ENCODE measurements around the gene IGF1R. TPM values are rescaled to one million over a fixed set of nuclear protein-coding genes. Genes with fewer than 3 reads are reported as not detected.

Gene IGF1R
- total and polyA plus RNA-seq, 2 of the 13 experiments (the other 11 are each of a cell fraction or from before 2014, with no cell fraction given), result 15.9 to 18.4 TPM

DNA sequence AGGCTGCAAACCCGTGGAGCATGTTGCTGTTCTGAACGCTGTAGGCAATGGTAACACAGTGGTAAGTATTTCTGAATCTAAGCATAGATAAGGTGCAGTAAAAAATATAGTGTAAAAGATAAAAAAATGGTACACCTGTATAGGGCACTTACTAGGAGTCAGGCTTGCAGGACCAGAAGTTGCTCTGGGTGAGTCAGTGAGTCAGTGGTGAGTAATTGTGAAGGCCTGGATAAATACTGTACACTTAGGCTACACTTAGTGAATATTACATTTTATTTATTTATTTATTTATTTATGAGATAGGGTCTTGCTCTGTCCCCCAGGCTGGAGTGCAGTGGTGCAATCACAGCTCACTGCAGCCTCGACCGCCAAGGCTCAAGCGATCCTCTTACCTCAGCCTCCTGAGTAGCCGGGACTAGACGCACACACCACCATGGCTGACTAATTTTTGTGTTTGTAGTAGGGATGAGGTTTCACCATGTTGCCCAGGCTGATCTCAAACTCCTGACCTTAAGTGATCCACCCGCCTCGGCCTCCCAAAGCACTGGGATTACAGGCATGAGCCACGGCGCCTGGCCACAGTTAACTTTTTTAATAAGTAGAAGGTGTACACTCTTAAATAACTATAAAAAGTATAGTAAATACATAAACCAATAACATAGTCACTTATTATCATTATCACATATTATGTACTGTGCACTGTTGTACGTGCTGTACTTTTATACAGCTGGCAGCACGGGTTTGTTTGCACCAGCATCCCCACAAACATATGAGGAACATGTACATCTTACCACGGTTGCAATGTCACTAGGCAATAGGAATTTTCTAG is 155.1 kb downstream of the IGF1R start:
- Histone ChIP-seq H3K4me1 (ENCODE audit: insufficient read depth, low read length) (peaks cover 55% of the 10 kb centered on the region), H3K4me3 (replicated peaks in 1 of 3; ENCODE audit: insufficient read depth in 1 of 3, low read depth in 2 of 3, low read length in 3 of 3) (no peak overlapping the region), H3K9me3 (ENCODE audit: low read length) (no peaks in the 10 kb centered on the region), H3K79me2 (ENCODE audit: insufficient read depth, low read length) (peaks cover 80% of the 10 kb centered on the region), H3K27me3 (ENCODE audit: control insufficient read depth in 1 of 2, insufficient read depth in 2 of 2, low read length in 2 of 2) (no peaks in the 10 kb centered on the region), H3K27ac (ENCODE audit: extremely low read length, insufficient read depth, low read length) (no peak overlapping the region), H3K9ac (ENCODE audit: insufficient read depth, low read depth, low read length) (no peak overlapping the region), H3K4me2 (ENCODE audit: low read depth, low read length) (no peak overlapping the region), H3K36me3 (replicated peaks in 1 of 2; ENCODE audit: control insufficient read depth in 1 of 2, insufficient read depth in 2 of 2, low read length in 2 of 2) (peaks cover 0 to 3% of the 10 kb centered on the region in 2 experiments; a peak in 1 of 5 replicates), H4K20me1 (ENCODE audit: insufficient read depth, low read length) (peaks cover 80% of the 10 kb centered on the region), H2AFZ (ENCODE audit: low read length) (no peak overlapping the region)
- ATAC-seq (no peak), FAIRE-seq (no peak), DNase-seq (ENCODE audit: low spot score) (no peak)
- BruUV-seq (replicated peaks), result no TSS peak
- no peak for TF ChIP-seq ZNF550 (CRISPR knock-in tag; IDR thresholded peaks at IDR 0.05; ENCODE audit: borderline replicate concordance)
- no peak for TF ChIP-seq YEATS4 (CRISPR knock-in tag; IDR thresholded peaks at IDR 0.05; ENCODE audit: borderline replicate concordance)
- TF ChIP-seq ZFP82 (CRISPR knock-in tag; IDR thresholded peaks at IDR 0.05; ENCODE audit: borderline replicate concordance), result no peak
- TF ChIP-seq SMYD3 (CRISPR knock-in tag; IDR thresholded peaks at IDR 0.05), result no peak
- no peak for TF ChIP-seq ZNF775 (CRISPR knock-in tag; IDR thresholded peaks at IDR 0.05; ENCODE audit: borderline replicate concordance)
- in situ Hi-C loops (cut with HindIII; ENCODE audit: extremely low pct_ligation_motif_present, low pct_unique_long_range_greater_than_20kb), result no loop called here
- CTCF ChIA-PET (ENCODE audit: low intra/inter-chr PET ratio, low total read pairs), result no interaction called here
- 96% methylated on average over 14 of the region's 14 CpGs for WGBS (ENCODE audit: low lambda C conversion rate)
- intact Hi-C loops (cut with micrococcal nuclease; ENCODE audit: unreplicated experiment), result no loop called here
- POLR2A ChIA-PET, result no interaction called here

- FAIRE-seq (no peak), ATAC-seq (no peak), DNase-seq (ENCODE audit: low spot score) (no peak)
- no peak overlapping the region for H3K9ac ChIP-seq (ENCODE audit: insufficient read depth, low read depth, low read length)
- no TSS peak for BruUV-seq (replicated peaks)
- intact Hi-C loops (cut with micrococcal nuclease; ENCODE audit: unreplicated experiment) (no loop called here), in situ Hi-C loops (cut with HindIII; ENCODE audit: extremely low pct_ligation_motif_present, low pct_unique_long_range_greater_than_20kb) (no loop called here)
- H2AFZ ChIP-seq (ENCODE audit: low read length), result no peak overlapping the region
- H3K4me2 ChIP-seq (ENCODE audit: low read depth, low read length), result no peak overlapping the region
- no peak for TF ChIP-seq ZBTB14 (CRISPR knock-in tag; IDR thresholded peaks at IDR 0.05)
- no peak for TF ChIP-seq RAD51 (IDR thresholded peaks at IDR 0.05; ENCODE audit: borderline replicate concordance)
- TF ChIP-seq SOX13 (IDR thresholded peaks at IDR 0.05), result no peak
- TF ChIP-seq SOX13 (CRISPR knock-in tag; conservative IDR thresholded peaks at IDR 0.05 in 1 of 2, IDR thresholded peaks at IDR 0.05 in 1 of 2), result no peak
- TF ChIP-seq PAX8 (CRISPR knock-in tag; IDR thresholded peaks at IDR 0.05; ENCODE audit: borderline replicate concordance), result no peak
- no peak for TF ChIP-seq JUND (CRISPR knock-in tag; IDR thresholded peaks at IDR 0.05)
- H3K4me3 ChIP-seq (replicated peaks in 1 of 3; ENCODE audit: insufficient read depth in 1 of 3, low read depth in 2 of 3, low read length in 3 of 3), result no peak overlapping the region
- H3K79me2 ChIP-seq (ENCODE audit: insufficient read depth, low read length), result peaks cover 76% of the 10 kb centered on the region
- WGBS (ENCODE audit: low lambda C conversion rate), result 97% methylated on average over 5 of the region's 5 CpGs
- peaks cover 74% of the 10 kb centered on the region for H4K20me1 ChIP-seq (ENCODE audit: insufficient read depth, low read length)
- no peaks in the 10 kb centered on the region for H3K27me3 ChIP-seq (ENCODE audit: control insufficient read depth in 1 of 2, insufficient read depth in 2 of 2, low read length in 2 of 2)
- no peak overlapping the region for H3K27ac ChIP-seq (ENCODE audit: extremely low read length, insufficient read depth, low read length)
- H3K4me1 ChIP-seq (ENCODE audit: insufficient read depth, low read length), result peaks cover 50% of the 10 kb centered on the region
- peaks cover 0 to 3% of the 10 kb centered on the region in 2 experiments; a peak in 1 of 5 replicates for H3K36me3 ChIP-seq (replicated peaks in 1 of 2; ENCODE audit: control insufficient read depth in 1 of 2, insufficient read depth in 2 of 2, low read length in 2 of 2)
- POLR2A ChIA-PET, result no interaction called here
- CTCF ChIA-PET (ENCODE audit: low intra/inter-chr PET ratio, low total read pairs), result no interaction called here
- H3K9me3 ChIP-seq (ENCODE audit: low read length), result no peaks in the 10 kb centered on the region
Measured at GRCh38 chr15:98804057-98804380, 155.7 kb downstream of the IGF1R start.
